Left lobe of liver (tissue), 2 donors: ENCODE data around the gene MYO18B. TPM values are rescaled to one million over a fixed set of nuclear protein-coding genes. Genes with fewer than 3 reads are reported as not detected.

ENCODE experiments used
- ATAC-seq: fragments of 200-7000 bp; cut with Tn5 transposase; one replicate; pipeline ENCODE4 v1.9.1; 2020; ENCODE audit warnings: mild to moderate bottlenecking, moderate library complexity
- DNase-seq: peaks from one replicate; pipeline ENCODE4 v3.0.0-alpha.2; 2020; ENCODE audit warnings: low spot score
- total RNA-seq: library from RNA; stranded (reverse); gene quantifications from one replicate; pipeline ENCODE4 v1.2.1, GENCODE V29; 2021
- donor health status: DM: no; HTN: no; CAD: no; lungs with moderate emphysema.
- donor health status: DM: no; HTN: yes; CAD: no.

Gene MYO18B
- total RNA-seq, 1 donor from 2014 or later = not detected

DNA sequence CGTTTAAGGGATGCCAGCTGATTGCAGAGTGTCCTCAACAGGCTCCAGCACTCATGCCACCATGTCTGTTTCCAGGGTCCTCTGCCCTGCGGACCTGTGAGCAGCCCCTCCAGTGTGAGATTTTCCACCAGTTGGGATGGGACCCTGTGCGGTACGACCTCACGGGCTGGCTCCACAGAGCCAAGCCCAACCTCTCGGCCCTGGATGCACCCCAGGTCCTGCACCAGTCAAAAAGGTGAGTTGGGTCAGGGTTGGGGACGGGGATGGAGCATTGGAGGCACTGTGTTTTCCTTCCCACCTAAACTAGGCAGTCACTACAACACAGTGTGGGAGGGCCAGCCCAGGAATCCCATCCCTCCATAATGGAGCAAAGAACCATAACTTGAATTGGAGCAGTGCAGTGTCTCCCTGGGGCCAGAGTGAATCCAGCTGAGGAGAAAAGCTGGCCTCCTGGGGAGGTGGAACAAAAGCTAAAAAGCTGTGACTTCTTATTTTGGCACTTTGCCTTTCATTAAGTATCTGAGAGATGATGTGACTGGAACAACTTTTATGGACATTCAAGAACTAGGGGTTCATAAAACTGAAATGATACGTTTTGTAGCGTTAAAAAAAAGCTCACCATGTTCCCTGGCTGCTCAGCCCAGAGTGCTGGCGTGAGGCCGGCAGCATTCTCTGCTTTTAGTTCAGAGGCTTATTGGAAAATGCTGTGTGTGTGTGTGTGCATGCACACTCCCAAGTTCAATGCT lies 101.8 kb downstream of the MYO18B start:
- no peak for ATAC-seq
- DNase-seq = no peak

DNA sequence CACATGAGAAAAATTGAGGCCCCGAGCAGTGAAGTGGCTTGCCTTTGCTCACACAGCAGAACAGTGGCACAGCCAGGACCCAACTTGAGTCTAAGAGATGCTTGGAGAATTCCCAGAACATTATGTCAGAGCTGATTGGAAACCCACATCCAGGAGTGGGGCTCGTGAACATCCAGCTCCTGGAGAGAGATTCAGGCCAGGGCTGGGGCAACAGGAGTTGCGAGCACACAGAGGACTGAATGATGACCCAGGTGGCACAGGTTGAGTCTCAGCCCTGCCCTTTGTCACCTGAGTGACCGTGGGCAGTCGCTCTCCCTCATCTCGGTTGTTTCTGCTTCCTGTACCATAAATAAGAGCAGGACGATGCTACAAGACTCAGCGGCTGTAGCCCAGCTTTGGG lies 102.6 kb downstream of the MYO18B start:
- no peak for ATAC-seq
- DNase-seq = no peak

GRCh38 chr22:25845985-25846745 lies 104.2 kb downstream of the MYO18B start:
- no peak for ATAC-seq
- DNase-seq = no peak

DNA sequence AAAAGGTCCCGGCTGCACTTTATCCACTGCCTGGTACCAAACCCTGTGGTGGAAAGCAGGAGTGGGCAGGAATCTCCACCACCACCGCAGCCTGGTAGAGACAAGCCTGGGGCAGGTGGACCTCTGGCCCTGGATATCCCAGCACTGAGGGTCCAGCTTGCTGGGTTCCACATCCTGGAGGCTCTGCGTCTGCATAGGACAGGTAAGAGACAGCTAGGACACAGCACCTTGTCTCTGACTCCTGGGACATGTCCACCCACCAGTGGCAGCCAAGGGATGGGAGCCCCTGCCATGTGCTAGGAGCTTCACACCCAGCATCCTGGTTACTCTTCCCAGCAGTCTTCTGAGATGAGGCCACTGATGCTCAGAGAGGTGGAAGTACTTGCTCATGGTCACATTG lies 105.5 kb downstream of the MYO18B start:
- DNase-seq = no peak
- no peak for ATAC-seq

GRCh38 chr22:25848954-25849353 lies 107.0 kb downstream of the MYO18B start:
- ATAC-seq (no peak), DNase-seq (no peak)

DNA sequence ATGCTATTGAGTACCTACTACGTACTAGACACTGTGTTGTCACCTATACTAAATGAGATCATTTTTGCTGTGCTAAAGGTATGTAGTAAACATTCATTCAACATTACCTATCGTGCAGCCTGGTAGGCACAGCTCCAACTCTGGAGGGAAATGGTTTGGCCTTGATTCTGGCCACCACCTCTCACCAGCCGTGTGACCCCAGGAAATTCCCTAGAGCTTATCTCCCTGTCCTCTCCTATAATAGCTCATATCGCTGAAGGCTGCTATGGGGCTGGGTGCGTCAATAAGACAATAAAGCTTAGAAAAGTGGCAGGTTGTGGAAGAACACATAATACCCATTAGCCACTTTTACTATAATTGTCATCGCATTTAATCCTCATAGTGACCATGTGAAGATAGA lies 107.5 kb downstream of the MYO18B start:
- no peak for DNase-seq
- ATAC-seq = no peak

- DNase-seq (no peak), ATAC-seq (no peak)
These were observed 110.2 kb downstream of the MYO18B start for GRCh38 chr22:25852223-25852622.

DNA sequence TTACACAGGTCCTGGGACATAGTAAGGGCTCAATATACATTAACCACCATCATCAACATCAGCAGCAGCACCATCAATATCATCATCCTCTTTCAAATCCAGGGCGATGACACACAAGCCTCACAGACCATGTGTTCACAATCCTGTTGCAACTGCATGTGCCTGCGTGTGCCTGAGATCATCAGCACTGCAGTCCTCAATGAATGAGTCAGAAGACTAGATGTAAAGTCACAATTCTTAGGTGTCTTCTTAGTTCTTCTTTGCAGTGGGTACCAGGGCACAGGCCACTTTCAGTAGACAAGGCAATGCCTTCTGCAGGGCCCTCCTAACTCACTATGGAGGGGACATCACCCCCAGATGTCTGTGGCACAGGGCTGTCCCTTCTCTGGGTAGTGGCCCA lies 111.1 kb downstream of the MYO18B start:
- ATAC-seq = no peak

GRCh38 chr22:25853501-25854284 lies 111.7 kb downstream of the MYO18B start:
- no peak for ATAC-seq
- DNase-seq = no peak

More for the DNA sequence above, 111.1 kb downstream of the MYO18B start:
- DNase-seq = no peak

DNA sequence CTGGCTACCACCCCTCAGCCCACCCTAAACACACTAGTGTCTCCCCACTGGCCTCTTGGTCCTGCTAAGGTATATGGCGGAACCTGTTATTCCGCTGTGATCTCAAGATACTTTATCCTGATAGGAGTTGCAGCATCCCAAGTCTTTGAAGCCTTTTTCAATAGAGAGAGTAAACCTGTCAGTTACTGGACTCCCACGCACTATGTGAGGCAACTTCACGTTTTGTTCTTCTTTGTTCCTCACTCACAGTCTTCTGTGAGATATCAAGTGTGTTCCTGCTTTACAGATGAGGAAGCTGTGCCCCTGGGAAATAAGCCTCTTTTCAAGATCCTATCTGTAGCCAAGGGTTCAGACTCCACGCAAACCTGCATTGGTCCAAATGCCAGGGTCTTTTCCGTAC lies 127.8 kb downstream of the MYO18B start:
- ATAC-seq (no peak), DNase-seq (no peak)

GRCh38 chr22:25874327-25874726 lies 132.3 kb downstream of the MYO18B start:
- DNase-seq (no peak), ATAC-seq (no peak)

DNA sequence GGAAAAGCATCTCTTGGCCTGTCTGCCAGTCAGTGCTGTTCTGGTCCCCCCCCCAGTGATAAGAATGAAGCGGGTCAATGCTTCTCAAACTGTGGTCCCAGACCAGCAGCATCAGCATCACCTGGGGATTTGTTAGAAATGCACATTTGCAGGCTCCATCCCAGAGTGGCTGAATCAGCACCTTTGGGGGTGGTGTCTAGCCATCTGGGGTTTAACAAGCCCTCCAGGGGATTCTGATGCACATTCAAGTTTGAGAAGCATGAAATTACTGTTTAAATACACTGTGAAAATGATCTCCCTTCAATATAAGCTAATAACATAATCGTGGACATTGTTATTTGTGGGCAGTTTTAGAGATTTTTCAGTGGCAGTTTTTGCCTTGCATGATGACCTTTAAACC lies 133.5 kb downstream of the MYO18B start:
- DNase-seq = no peak
- ATAC-seq = no peak

DNA sequence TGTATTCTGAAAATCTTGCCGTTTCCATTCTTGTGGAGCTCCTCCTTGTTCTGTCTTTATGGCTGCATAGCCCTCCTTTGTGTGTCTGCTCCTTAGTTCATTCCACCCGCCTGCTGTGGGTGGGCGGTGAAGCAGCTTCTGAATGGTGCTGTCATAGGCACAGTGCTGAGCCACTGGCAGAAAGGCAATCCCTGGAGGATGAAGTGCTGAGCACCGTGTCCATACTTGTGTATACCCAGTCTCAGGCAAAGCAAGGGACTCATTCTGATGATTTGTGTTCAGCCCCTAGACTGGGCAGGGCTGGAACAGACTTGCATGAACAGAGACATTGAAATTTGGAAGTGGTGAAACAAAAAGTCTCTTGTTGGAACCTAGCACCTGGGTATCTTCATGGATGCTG lies 134.9 kb downstream of the MYO18B start:
- ATAC-seq = no peak
- DNase-seq = no peak

DNA sequence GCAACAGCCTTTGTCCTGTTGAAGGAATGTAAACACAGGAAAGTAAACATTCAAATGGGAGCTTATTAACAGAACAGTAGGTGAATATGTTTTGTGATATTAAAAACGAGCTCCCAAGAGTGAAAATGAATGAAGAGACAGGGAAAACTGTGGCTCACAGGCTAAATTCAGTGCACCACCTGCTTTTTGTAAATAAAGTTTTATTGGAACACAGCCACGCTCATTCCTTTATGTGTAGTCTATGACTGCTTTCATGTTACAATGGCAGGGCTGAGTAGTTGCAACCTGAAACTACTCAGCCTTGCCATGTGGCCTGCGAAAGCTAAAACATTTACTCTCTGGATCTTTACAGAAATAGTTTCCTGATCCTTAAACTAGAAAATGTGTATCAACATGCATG lies 136.9 kb downstream of the MYO18B start:
- no peak for ATAC-seq
- no peak for DNase-seq

GRCh38 chr22:25880524-25880923 lies 138.5 kb downstream of the MYO18B start:
- no peak for ATAC-seq
- no peak for DNase-seq

- DNase-seq (no peak), ATAC-seq (no peak)
These were observed 139.3 kb downstream of the MYO18B start for GRCh38 chr22:25881210-25881755.

- no peak for ATAC-seq
These were observed 140.4 kb downstream of the MYO18B start for GRCh38 chr22:25882360-25882759.

GRCh38 chr22:25883482-25884033 lies 141.6 kb downstream of the MYO18B start:
- no peak for ATAC-seq

More at GRCh38 chr22:25882360-25882759, 140.4 kb downstream of the MYO18B start:
- no peak for DNase-seq

GRCh38 chr22:25884121-25884520 lies 142.1 kb downstream of the MYO18B start:
- no peak for ATAC-seq
- no peak for DNase-seq

More at GRCh38 chr22:25883482-25884033, 141.6 kb downstream of the MYO18B start:
- no peak for DNase-seq

DNA sequence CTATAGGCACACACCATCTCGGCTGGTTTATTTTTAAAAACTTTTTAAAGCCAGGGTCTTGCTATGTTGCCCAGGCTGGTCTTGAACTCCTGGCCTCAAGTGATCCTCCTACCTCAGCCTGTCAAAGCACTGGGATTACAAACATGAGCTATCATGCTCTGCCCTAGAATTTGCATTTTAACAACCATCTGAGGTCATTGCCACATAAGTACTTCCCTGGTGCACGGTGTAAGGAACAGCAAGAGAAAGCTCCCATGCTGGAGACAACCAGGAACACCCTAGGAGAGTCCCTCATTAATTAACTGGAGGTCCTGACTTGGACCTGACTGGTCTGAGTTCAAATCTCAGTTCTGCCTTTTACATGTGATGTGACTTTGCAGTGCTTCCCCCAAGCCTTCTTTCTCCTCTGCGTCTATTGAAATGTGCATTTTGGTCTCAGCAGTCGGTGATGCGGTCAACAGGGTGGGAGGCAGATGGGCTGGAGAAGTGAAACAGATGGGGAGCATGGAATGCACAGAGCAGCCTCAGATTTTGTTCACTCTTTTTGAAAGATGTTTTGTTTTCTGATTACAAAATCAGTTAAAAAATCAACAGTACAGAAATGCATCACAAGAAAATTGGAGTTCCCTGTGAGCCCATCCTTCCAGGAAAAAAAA lies 146.5 kb downstream of the MYO18B start:
- no peak for DNase-seq
- ATAC-seq = no peak
